ENCODE data around the gene ZC3H7A. TPM values are rescaled to one million over a fixed set of nuclear protein-coding genes. Genes with fewer than 3 reads are reported as not detected.

Gene ZC3H7A
- total RNA-seq, 1 experiment from 2014 or later: 45.9 TPM

DNA sequence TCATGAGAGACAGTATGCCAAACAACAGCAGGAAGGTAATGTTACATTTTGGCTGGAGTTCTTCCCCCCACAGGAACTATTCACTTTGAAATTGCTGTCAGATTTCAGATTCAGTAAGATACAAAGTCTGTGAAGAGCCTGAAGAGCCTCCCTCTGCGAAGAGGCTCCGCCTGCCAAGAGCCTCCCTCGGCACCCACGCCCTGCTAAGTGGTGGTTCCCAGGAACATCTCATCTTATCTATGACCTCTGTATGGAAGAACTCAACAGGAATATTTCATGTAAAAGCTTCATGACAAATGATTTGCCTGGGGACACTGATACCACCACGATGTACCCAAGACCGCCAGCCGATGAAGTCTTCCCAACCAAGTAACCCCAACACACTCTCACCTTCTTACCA, 3.2 kb downstream of the ZC3H7A start (continued):
- TF ChIP-seq, protein P1, sequence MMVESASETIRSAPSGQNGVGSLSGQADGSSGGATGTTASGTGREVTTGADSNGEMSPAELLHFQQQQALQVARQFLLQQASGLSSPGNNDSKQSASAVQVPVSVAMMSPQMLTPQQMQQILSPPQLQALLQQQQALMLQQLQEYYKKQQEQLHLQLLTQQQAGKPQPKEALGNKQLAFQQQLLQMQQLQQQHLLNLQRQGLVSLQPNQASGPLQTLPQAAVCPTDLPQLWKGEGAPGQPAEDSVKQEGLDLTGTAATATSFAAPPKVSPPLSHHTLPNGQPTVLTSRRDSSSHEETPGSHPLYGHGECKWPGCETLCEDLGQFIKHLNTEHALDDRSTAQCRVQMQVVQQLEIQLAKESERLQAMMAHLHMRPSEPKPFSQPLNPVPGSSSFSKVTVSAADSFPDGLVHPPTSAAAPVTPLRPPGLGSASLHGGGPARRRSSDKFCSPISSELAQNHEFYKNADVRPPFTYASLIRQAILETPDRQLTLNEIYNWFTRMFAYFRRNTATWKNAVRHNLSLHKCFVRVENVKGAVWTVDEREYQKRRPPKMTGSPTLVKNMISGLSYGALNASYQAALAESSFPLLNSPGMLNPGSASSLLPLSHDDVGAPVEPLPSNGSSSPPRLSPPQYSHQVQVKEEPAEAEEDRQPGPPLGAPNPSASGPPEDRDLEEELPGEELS (CRISPR knock-in tag; IDR thresholded peaks at IDR 0.05): no peak
- TF ChIP-seq NFYB (CRISPR knock-in tag; conservative IDR thresholded peaks at IDR 0.05; ENCODE audit: low read depth) (no peak), JAZF1 (CRISPR knock-in tag; IDR thresholded peaks at IDR 0.05) (no peak), ELF4 (CRISPR knock-in tag; IDR thresholded peaks at IDR 0.05; ENCODE audit: low read depth) (no peak), ZNF671 (CRISPR knock-in tag; IDR thresholded peaks at IDR 0.05) (no peak), ZNF232 (CRISPR knock-in tag; IDR thresholded peaks at IDR 0.05) (no peak), ATF6 (CRISPR knock-in tag; IDR thresholded peaks at IDR 0.05) (no peak), ATF3 (CRISPR knock-in tag; conservative IDR thresholded peaks at IDR 0.05) (no peak), NFE2L1 (CRISPR knock-in tag; IDR thresholded peaks at IDR 0.05) (no peak), NR3C1 (CRISPR knock-in tag; conservative IDR thresholded peaks at IDR 0.05; ENCODE audit: low read depth) (no peak), CTCF (IDR thresholded peaks at IDR 0.05) (no peak), ETV6 (CRISPR knock-in tag; IDR thresholded peaks at IDR 0.05) (no peak)
- TF ChIP-seq, protein P2, sequence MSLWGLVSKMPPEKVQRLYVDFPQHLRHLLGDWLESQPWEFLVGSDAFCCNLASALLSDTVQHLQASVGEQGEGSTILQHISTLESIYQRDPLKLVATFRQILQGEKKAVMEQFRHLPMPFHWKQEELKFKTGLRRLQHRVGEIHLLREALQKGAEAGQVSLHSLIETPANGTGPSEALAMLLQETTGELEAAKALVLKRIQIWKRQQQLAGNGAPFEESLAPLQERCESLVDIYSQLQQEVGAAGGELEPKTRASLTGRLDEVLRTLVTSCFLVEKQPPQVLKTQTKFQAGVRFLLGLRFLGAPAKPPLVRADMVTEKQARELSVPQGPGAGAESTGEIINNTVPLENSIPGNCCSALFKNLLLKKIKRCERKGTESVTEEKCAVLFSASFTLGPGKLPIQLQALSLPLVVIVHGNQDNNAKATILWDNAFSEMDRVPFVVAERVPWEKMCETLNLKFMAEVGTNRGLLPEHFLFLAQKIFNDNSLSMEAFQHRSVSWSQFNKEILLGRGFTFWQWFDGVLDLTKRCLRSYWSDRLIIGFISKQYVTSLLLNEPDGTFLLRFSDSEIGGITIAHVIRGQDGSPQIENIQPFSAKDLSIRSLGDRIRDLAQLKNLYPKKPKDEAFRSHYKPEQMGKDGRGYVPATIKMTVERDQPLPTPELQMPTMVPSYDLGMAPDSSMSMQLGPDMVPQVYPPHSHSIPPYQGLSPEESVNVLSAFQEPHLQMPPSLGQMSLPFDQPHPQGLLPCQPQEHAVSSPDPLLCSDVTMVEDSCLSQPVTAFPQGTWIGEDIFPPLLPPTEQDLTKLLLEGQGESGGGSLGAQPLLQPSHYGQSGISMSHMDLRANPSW (CRISPR knock-in tag; conservative IDR thresholded peaks at IDR 0.05; ENCODE audit: low read depth): no peak

- H3K4me1 Mint-ChIP-seq: peaks cover 26% of the 10 kb centered on the region
- no peaks in the 10 kb centered on the region for H3K9me3 Mint-ChIP-seq
- peaks cover 7% of the 10 kb centered on the region; the same call in 1 of the 2 replicates for H3K36me3 Mint-ChIP-seq
- no peak for DNase-seq (ENCODE audit: low spot score)
- peak overlapping the region; percentile 50; the same call in 1 of the 2 replicates for H3K27ac Mint-ChIP-seq
- POLR2A ChIA-PET: no interaction called here
- no peaks in the 10 kb centered on the region for H3K27me3 Mint-ChIP-seq (ENCODE audit: low read depth)
- no peak overlapping the region for H3K4me3 Mint-ChIP-seq
- CTCF ChIA-PET: no interaction called here
- no peak for ATAC-seq
- TF ChIP-seq ERG (CRISPR knock-in tag; IDR thresholded peaks at IDR 0.05) (no peak), ELF4 (CRISPR knock-in tag; IDR thresholded peaks at IDR 0.05; ENCODE audit: low read depth) (no peak), TEAD1 (CRISPR knock-in tag; IDR thresholded peaks at IDR 0.05) (no peak), NR1H2 (CRISPR knock-in tag; IDR thresholded peaks at IDR 0.05) (no peak), ESRRA (CRISPR knock-in tag; IDR thresholded peaks at IDR 0.05; ENCODE audit: borderline replicate concordance) (no peak)
- TF ChIP-seq, protein P3, sequence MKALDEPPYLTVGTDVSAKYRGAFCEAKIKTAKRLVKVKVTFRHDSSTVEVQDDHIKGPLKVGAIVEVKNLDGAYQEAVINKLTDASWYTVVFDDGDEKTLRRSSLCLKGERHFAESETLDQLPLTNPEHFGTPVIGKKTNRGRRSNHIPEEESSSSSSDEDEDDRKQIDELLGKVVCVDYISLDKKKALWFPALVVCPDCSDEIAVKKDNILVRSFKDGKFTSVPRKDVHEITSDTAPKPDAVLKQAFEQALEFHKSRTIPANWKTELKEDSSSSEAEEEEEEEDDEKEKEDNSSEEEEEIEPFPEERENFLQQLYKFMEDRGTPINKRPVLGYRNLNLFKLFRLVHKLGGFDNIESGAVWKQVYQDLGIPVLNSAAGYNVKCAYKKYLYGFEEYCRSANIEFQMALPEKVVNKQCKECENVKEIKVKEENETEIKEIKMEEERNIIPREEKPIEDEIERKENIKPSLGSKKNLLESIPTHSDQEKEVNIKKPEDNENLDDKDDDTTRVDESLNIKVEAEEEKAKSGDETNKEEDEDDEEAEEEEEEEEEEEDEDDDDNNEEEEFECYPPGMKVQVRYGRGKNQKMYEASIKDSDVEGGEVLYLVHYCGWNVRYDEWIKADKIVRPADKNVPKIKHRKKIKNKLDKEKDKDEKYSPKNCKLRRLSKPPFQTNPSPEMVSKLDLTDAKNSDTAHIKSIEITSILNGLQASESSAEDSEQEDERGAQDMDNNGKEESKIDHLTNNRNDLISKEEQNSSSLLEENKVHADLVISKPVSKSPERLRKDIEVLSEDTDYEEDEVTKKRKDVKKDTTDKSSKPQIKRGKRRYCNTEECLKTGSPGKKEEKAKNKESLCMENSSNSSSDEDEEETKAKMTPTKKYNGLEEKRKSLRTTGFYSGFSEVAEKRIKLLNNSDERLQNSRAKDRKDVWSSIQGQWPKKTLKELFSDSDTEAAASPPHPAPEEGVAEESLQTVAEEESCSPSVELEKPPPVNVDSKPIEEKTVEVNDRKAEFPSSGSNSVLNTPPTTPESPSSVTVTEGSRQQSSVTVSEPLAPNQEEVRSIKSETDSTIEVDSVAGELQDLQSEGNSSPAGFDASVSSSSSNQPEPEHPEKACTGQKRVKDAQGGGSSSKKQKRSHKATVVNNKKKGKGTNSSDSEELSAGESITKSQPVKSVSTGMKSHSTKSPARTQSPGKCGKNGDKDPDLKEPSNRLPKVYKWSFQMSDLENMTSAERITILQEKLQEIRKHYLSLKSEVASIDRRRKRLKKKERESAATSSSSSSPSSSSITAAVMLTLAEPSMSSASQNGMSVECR (CRISPR knock-in tag; IDR thresholded peaks at IDR 0.05; ENCODE audit: borderline replicate concordance): no peak
- TF ChIP-seq, protein P4, sequence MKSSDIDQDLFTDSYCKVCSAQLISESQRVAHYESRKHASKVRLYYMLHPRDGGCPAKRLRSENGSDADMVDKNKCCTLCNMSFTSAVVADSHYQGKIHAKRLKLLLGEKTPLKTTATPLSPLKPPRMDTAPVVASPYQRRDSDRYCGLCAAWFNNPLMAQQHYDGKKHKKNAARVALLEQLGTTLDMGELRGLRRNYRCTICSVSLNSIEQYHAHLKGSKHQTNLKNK (CRISPR knock-in tag; IDR thresholded peaks at IDR 0.05): no peak
Measured at GRCh38 chr16:11792410-11793241, 4.4 kb downstream of the ZC3H7A start.
